AG10803 (cell line): ENCODE data around the gene NR5A1.

Experiments
- DNase-seq: peaks from one replicate; pipeline ENCODE4 v3.0.0; 2010; ENCODE audit warnings: low read depth
- H3K4me3 ChIP-seq: 2 replicates; pipeline ENCODE4 v1.5.1; 2011; ENCODE audit warnings: mild to moderate bottlenecking, low read length, control low read depth
- CTCF ChIP-seq: conservative IDR thresholded peaks from 2 replicates; pipeline ENCODE4 v1.5.1; 2011; ENCODE audit warnings: mild to moderate bottlenecking, low read length, control low read depth, inconsistent platforms

NR5A1 gene

GRCh38 chr9:124530246-124530645 is 23.0 kb upstream of the NR5A1 start:
- DNase-seq = no peak
- no peak for TF ChIP-seq CTCF
- H3K4me3 ChIP-seq = no peak overlapping the region

DNA sequence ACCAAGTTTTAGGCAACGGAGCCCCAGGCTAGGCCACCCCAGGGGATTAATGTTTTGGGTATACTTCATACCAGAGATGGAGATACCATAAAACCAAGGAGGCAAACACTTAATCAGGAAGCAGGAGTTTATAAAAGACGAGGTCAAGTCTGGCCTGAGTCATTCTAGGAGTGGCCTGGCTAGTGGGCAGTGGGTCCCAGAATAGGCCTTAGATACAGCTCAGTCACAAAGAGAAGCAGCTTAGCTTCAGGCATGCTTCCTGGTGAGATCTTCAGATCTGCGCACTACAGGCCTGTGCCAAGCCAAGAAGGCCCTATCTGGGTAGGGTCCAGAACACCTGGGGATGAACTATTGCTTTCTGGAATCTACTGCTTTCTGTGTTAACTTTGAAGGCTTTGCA is 20.6 kb upstream of the NR5A1 start:
- no peak overlapping the region for H3K4me3 ChIP-seq
- no peak for DNase-seq
- no peak for TF ChIP-seq CTCF

DNA sequence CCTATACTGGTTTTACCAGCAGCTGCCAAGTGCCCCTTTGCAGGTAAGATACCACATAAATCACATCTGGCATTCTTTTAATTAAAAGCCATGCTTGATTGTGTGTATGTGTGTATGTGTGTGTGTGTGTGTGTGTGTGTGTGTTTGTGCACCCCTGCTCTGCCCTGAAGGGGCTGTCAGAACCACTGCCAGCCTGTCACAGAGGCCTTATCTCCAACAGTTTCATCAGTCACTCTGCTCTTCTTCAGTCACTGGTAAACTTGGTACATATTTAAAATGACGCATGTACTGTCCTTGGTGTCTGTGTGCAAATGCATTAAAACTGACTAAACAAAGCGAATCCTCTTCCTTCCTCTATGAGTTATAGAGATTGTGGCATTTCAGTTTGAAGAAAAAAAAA is 19.0 kb upstream of the NR5A1 start:
- no peak for DNase-seq
- H3K4me3 ChIP-seq = no peak overlapping the region
- TF ChIP-seq CTCF = no peak

GRCh38 chr9:124522121-124523098 is 15.2 kb upstream of the NR5A1 start:
- TF ChIP-seq CTCF = no peak
- no peak for DNase-seq
- H3K4me3 ChIP-seq = no peak overlapping the region

- no peak overlapping the region for H3K4me3 ChIP-seq
- TF ChIP-seq CTCF = no peak
- no peak for DNase-seq
Observed at GRCh38 chr9:124521142-124521541, 13.9 kb upstream of the NR5A1 start.

- DNase-seq = no peak
- no peak for TF ChIP-seq CTCF
Observed at GRCh38 chr9:124520206-124520596, 13.0 kb upstream of the NR5A1 start.

DNA sequence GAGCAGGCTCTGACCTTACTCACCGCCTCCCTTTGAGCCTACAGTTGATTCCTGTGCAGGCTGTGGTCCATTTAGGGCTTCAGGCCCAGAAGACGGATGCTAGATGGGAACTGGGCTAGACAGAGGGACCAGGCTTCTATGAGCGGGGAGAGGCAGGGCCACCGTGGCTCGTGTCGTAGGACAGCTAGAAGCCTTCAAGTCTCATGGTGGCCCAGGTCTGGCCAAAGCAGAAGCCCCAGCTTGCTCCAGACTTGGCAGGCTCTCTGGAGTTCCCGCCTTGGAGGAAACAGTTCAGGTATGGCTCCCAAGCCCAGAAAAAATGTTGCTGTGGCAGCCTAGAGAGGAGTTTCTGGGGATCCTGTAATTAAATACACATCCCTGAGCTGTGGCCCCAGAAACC is 10.9 kb upstream of the NR5A1 start:
- no peak overlapping the region for H3K4me3 ChIP-seq
- TF ChIP-seq CTCF = no peak
- DNase-seq = no peak

More at GRCh38 chr9:124520206-124520596, 13.0 kb upstream of the NR5A1 start:
- no peak overlapping the region for H3K4me3 ChIP-seq
